Keratinocyte (primary cell): ENCODE data around the gene EMP2.

Experiments
- CTCF ChIP-seq, 3 experiments: IDR thresholded peaks in 1 of 3; conservative IDR thresholded peaks in 1 of 3; optimal IDR thresholded peaks in 1 of 3; 2 replicates in 2 of 3; 3 replicates in 1 of 3; pipeline versions ENCODE3 to v1.5.1; 2011; ENCODE audit warnings: low read length in 3 of 3, mild to moderate bottlenecking in 3 of 3, moderate library complexity in 2 of 3, control low read depth in 1 of 3, inconsistent platforms in 1 of 3; ENCODE audit not compliant: insufficient read depth in 2 of 3; ENCODE audit errors: extremely low read depth in 1 of 3
- EZH2 ChIP-seq: IDR thresholded peaks from one replicate; pipeline ENCODE4 v1.6.1; 2012; ENCODE audit warnings: inconsistent platforms, mild to moderate bottlenecking, low read length, moderate library complexity

- TF ChIP-seq CTCF (optimal IDR thresholded peaks at IDR 0.05 in 1 of 3, IDR thresholded peaks at IDR 0.05 in 1 of 3, conservative IDR thresholded peaks at IDR 0.05 in 1 of 3; ENCODE audit: extremely low read depth in 1 of 3, insufficient read depth in 2 of 3, low read length in 3 of 3) (no peak), EZH2 (no peak)
Observed at GRCh38 chr16:10526962-10527361, 53.4 kb downstream of the EMP2 start.
